GM23248 (cell line): ENCODE results near the gene FRMD3.

Experiments used
- EZH2 ChIP-seq: fragments of 200-600 bp; sonication (generic); IDR thresholded peaks from 2 replicates; pipeline ENCODE4 v1.6.1; 2018; ENCODE audit warnings: antibody characterized with exemption, mild to moderate bottlenecking; ENCODE audit not compliant: insufficient read depth, poor library complexity, severe bottlenecking
- EZH2phosphoT487 ChIP-seq: fragments of 200-600 bp; sonication (generic); IDR thresholded peaks from 2 replicates; pipeline ENCODE4 v1.6.1; 2018; ENCODE audit warnings: antibody characterized with exemption, moderate library complexity, mild to moderate bottlenecking, low read depth; ENCODE audit not compliant: insufficient read depth

DNA sequence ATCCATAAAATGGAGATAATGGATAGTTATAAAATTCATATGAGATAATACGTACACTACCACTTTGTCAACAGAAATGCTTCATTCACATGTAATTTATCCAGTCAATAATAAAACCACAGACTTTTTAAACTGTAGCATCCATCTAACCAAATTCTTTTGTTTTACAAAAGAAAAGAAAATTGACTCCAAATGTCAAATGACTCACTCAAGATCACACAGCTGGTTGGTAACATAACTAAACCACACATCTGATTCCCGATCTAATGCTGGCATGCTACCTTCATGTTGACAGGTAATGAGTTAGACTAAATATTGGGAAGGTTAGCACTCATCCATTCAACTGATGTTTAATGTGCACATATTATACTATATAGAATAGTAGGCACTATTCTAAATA is 4.9 kb downstream of the FRMD3 start:
- TF ChIP-seq EZH2 (no peak), EZH2phosphoT487 (no peak)
